Activated T-helper 1 cell treated with anti-CD3 and anti-CD28 coated beads, Interleukin-2, amount 50 U/mL, for 16 hours (primary cell): Measurements from ENCODE around the gene GRPR.
"Not testable (repeated sequence)": the region's sequence is repeated elsewhere in the genome, so short reads cannot be mapped to it uniquely, and the experiment has no call there.

Experiments used
- DNase-seq, 2 donors: peaks; one replicate each; pipeline ENCODE4 v3.0.0-alpha.2; 2020; ENCODE audit warnings: low read depth in 1 of 2, low spot score in 1 of 2

The GRPR gene

GRCh38 chrX:16175329-16176061, 52.1 kb downstream of the GRPR start:
- DNase-seq, result no peak

GRCh38 chrX:16177260-16177659, 53.9 kb downstream of the GRPR start:
- no peak for DNase-seq

GRCh38 chrX:16183843-16184242, 60.5 kb downstream of the GRPR start:
- DNase-seq, result not testable (repeated sequence)

GRCh38 chrX:16185725-16186136, 62.4 kb downstream of the GRPR start:
- DNase-seq, result no peak

GRCh38 chrX:16186380-16187007, 63.1 kb downstream of the GRPR start:
- DNase-seq, result no peak

GRCh38 chrX:16187024-16187760, 63.8 kb downstream of the GRPR start:
- no peak for DNase-seq

- no peak for DNase-seq
Observed at GRCh38 chrX:16188687-16189086, 65.3 kb downstream of the GRPR start.

GRCh38 chrX:16191605-16192004, 68.2 kb downstream of the GRPR start:
- no peak for DNase-seq

GRCh38 chrX:16196829-16197228, 73.5 kb downstream of the GRPR start:
- DNase-seq, result no peak

- DNase-seq, result no peak
Observed at GRCh38 chrX:16199343-16199742, 76.0 kb downstream of the GRPR start.

GRCh38 chrX:16202943-16203342, 79.6 kb downstream of the GRPR start:
- DNase-seq, result no peak
